ENCODE measurements around the gene DAND5.
A peak's percentile ranks its signal among the peaks of the same experiment; 100 is the strongest.
"Not testable (repeated sequence)": the region's sequence is repeated elsewhere in the genome, so short reads cannot be mapped to it uniquely, and the experiment has no call there.

Gene DAND5

GRCh38 chr19:12944104-12944674, 25.2 kb upstream of the DAND5 start:
- no peak for DNase-seq
- intact Hi-C loops (cut with DNase I), result no loop called here

GRCh38 chr19:12945479-12946091, 23.8 kb upstream of the DAND5 start, which contains the start of gene RAD23A:
Gene RAD23A, plus strand, starts transcription at chr19:12945862. Its CDS starts 87 bp downstream, at chr19:12945949.
- DNase-seq, result peak; percentile 84 to 99 (median 90)
- intact Hi-C loops (cut with DNase I), result no loop called here

- DNase-seq, result peak in 4 of 10 donors; percentile 22 to 91 (median 54)
- intact Hi-C loops (cut with DNase I), result no loop called here
Measured at GRCh38 chr19:12946092-12946721, 23.2 kb upstream of the DAND5 start.

GRCh38 chr19:12946731-12947496, 22.5 kb upstream of the DAND5 start:
- DNase-seq, result no peak
- intact Hi-C loops (cut with DNase I), result no loop called here

GRCh38 chr19:12947702-12948611, 21.4 kb upstream of the DAND5 start:
- DNase-seq, result no peak
- intact Hi-C loops (cut with DNase I), result no loop called here

GRCh38 chr19:12948612-12949362, 20.6 kb upstream of the DAND5 start:
- intact Hi-C loops (cut with DNase I), result no loop called here
- DNase-seq, result no peak

- intact Hi-C loops (cut with DNase I), result no loop called here
- no peak for DNase-seq
Measured at GRCh38 chr19:12949363-12950283, 19.8 kb upstream of the DAND5 start.

GRCh38 chr19:12952050-12952449, 17.3 kb upstream of the DAND5 start:
- intact Hi-C loops (cut with DNase I); DNase-seq: not testable (repeated sequence)

GRCh38 chr19:12952488-12953137, 16.8 kb upstream of the DAND5 start:
- DNase-seq, result no peak
- intact Hi-C loops (cut with DNase I), result no loop called here

- DNase-seq, result peak in 9 of 10 donors; percentile 54 to 95 (median 64)
- intact Hi-C loops (cut with DNase I), result no loop called here
Measured at GRCh38 chr19:12953138-12953798, 16.1 kb upstream of the DAND5 start.

- no peak for DNase-seq
- intact Hi-C loops (cut with DNase I), result no loop called here
Measured at GRCh38 chr19:12953799-12954611, 15.4 kb upstream of the DAND5 start.

GRCh38 chr19:12954612-12954962, 14.8 kb upstream of the DAND5 start:
- intact Hi-C loops (cut with DNase I), result no loop called here
- no peak for DNase-seq

GRCh38 chr19:12955575-12955974, 13.8 kb upstream of the DAND5 start:
- intact Hi-C loops (cut with DNase I), result not testable (repeated sequence)
- DNase-seq, result peak in 1 of 10 donors; percentile 20

GRCh38 chr19:12955996-12956395, 13.4 kb upstream of the DAND5 start:
- peak in 1 of 10 donors; percentile 19 for DNase-seq
- intact Hi-C loops (cut with DNase I), result no loop called here

GRCh38 chr19:12956446-12957388, 12.7 kb upstream of the DAND5 start, which contains the start of gene GADD45GIP1:
Gene GADD45GIP1, minus strand, starts transcription at chr19:12957223. Its CDS starts 11 bp downstream, at chr19:12957212.
- intact Hi-C loops (cut with DNase I), result no loop called here
- peak; percentile 52 to 97 (median 74) for DNase-seq

Data from posterior cingulate gyrus (tissue), 11 donors.